NCI-H2107 treated with DMSO at 0.1 percent for 48 hours (cell line): ENCODE measurements around the gene GRIFIN.
"Not testable (repeated sequence)": the region's sequence is repeated elsewhere in the genome, so short reads cannot be mapped to it uniquely, and the experiment has no call there.

Experiments
- DNase-seq: peaks from one replicate; lab custom pipeline; 2025; ENCODE audit not compliant: unreplicated experiment; lab: John Stamatoyannopoulos, UW

GRIFIN gene

GRCh38 chr7:2479276-2480069, 3.3 kb upstream of the GRIFIN start:
- DNase-seq = no peak

GRCh38 chr7:2478800-2479199, 2.6 kb upstream of the GRIFIN start:
- DNase-seq = no peak

- peak; percentile 20 for DNase-seq
Observed at GRCh38 chr7:2478399-2478785, 2.2 kb upstream of the GRIFIN start.

GRCh38 chr7:2477447-2478398, 1.5 kb upstream of the GRIFIN start:
- no peak for DNase-seq

GRCh38 chr7:2476776-2477446, 713 bp upstream of the GRIFIN start:
- DNase-seq = no peak

GRCh38 chr7:2475678-2476015, 551 bp downstream of the GRIFIN start:
- no peak for DNase-seq

- DNase-seq = no peak
Observed at GRCh38 chr7:2474813-2475677, 1.2 kb downstream of the GRIFIN start.

- DNase-seq = no peak
Observed at GRCh38 chr7:2474224-2474623, 2.0 kb downstream of the GRIFIN start.

GRCh38 chr7:2473496-2474180, 2.6 kb downstream of the GRIFIN start:
- no peak for DNase-seq

- DNase-seq = no peak
Observed at GRCh38 chr7:2472739-2473138, 3.5 kb downstream of the GRIFIN start.

GRCh38 chr7:2471396-2471795, 4.8 kb downstream of the GRIFIN start:
- DNase-seq = no peak

- no peak for DNase-seq
Observed at GRCh38 chr7:2471022-2471329, 5.2 kb downstream of the GRIFIN start.

- DNase-seq = no peak
Observed at GRCh38 chr7:2470204-2471021, 5.8 kb downstream of the GRIFIN start.

GRCh38 chr7:2469460-2470203, 6.6 kb downstream of the GRIFIN start:
- not testable (repeated sequence) for DNase-seq

- DNase-seq = no peak
Observed at GRCh38 chr7:2468227-2468626, 8.0 kb downstream of the GRIFIN start.

- DNase-seq = no peak
Observed at GRCh38 chr7:2466675-2467074, 9.5 kb downstream of the GRIFIN start.

GRCh38 chr7:2465928-2466327, 10.3 kb downstream of the GRIFIN start:
- no peak for DNase-seq

- DNase-seq = no peak
Observed at GRCh38 chr7:2462731-2463130, 13.5 kb downstream of the GRIFIN start.
